ENCODE results near the gene DNAJC4. TPM values are rescaled to one million over a fixed set of nuclear protein-coding genes. Genes with fewer than 3 reads are reported as not detected.

Gene DNAJC4
- polyA plus RNA-seq, 3 donors: 25.5 to 78.9 (median 32.5) TPM

- peak overlapping the region in 1 of 3 experiments; percentile 98 for H3K4me3 ChIP-seq (replicated peaks in 1 of 3; ENCODE audit: low read depth in 2 of 3, low read length in 3 of 3)
- H3K4me2 ChIP-seq (replicated peaks; ENCODE audit: extremely low read depth, low read length, poor library complexity, severe bottlenecking): peak overlapping the region; percentile 94
- peaks cover 52 to 59% of the 10 kb centered on the region in 2 donors for H3K36me3 Mint-ChIP-seq
- peaks cover 70% of the 10 kb centered on the region for H3K79me2 ChIP-seq (ENCODE audit: insufficient read depth, low read length)
- WGBS (ENCODE audit: insufficient coverage): 72% methylated on average over 18 of the region's 18 CpGs
- peak overlapping the region; percentile 42 to 98 for H3K4me3 Mint-ChIP-seq
- peaks cover 0 to 1% (median 0%) of the 10 kb centered on the region in 7 donors for H3K9me3 Mint-ChIP-seq
- peak overlapping the region; percentile 97 for H3K9ac ChIP-seq (ENCODE audit: insufficient read depth, low read length, poor library complexity, severe bottlenecking)
- DNase-seq: peak in 1 of 3 donors; percentile 9
- peaks cover 55% of the 10 kb centered on the region in 2 donors for H3K36me3 ChIP-seq (replicated peaks in 1 of 2; ENCODE audit: control insufficient read depth in 1 of 2, insufficient read depth in 2 of 2, low read length in 2 of 2)
- peaks cover 43 to 53% of the 10 kb centered on the region in 2 donors for H3K4me1 ChIP-seq (ENCODE audit: control insufficient read depth in 1 of 2, insufficient read depth in 2 of 2, low read length in 2 of 2)
- peaks cover 68% of the 10 kb centered on the region for H4K20me1 ChIP-seq (ENCODE audit: insufficient read depth, low read length)
- H2AFZ ChIP-seq (ENCODE audit: insufficient read depth, low read depth, low read length, poor library complexity, severe bottlenecking): no peak overlapping the region
- TF ChIP-seq, protein P1, sequence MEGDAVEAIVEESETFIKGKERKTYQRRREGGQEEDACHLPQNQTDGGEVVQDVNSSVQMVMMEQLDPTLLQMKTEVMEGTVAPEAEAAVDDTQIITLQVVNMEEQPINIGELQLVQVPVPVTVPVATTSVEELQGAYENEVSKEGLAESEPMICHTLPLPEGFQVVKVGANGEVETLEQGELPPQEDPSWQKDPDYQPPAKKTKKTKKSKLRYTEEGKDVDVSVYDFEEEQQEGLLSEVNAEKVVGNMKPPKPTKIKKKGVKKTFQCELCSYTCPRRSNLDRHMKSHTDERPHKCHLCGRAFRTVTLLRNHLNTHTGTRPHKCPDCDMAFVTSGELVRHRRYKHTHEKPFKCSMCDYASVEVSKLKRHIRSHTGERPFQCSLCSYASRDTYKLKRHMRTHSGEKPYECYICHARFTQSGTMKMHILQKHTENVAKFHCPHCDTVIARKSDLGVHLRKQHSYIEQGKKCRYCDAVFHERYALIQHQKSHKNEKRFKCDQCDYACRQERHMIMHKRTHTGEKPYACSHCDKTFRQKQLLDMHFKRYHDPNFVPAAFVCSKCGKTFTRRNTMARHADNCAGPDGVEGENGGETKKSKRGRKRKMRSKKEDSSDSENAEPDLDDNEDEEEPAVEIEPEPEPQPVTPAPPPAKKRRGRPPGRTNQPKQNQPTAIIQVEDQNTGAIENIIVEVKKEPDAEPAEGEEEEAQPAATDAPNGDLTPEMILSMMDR (IDR thresholded peaks at IDR 0.05): no peak
- intact Hi-C loops (cut with micrococcal nuclease): loop anchor here (5.0 kb wide), 1 partner anchor 33 kb away; the partner anchor contains the start of gene FKBP2 (in 2 of the 2)
- no peaks in the 10 kb centered on the region for H3K27me3 ChIP-seq (ENCODE audit: control insufficient read depth in 2 of 2, insufficient read depth in 2 of 2, low read length in 2 of 2)
- peak overlapping the region; percentile 98 to 99 for H3K27ac ChIP-seq (ENCODE audit: low read depth in 1 of 2, low read length in 2 of 2)
- peaks cover 48% of the 10 kb centered on the region for H3K4me1 Mint-ChIP-seq
- H3K27me3 Mint-ChIP-seq (ENCODE audit: low read depth in 3 of 3): peaks cover 0 to 2% (median 0%) of the 10 kb centered on the region in 3 donors
- no peaks in the 10 kb centered on the region for H3K9me3 ChIP-seq (replicated peaks in 1 of 2; ENCODE audit: control insufficient read depth in 1 of 2, insufficient read depth in 1 of 2, low read length in 2 of 2)
- peak overlapping the region; percentile 88 to 99 (median 98) for H3K27ac Mint-ChIP-seq
These were observed 21.4 kb upstream of the DNAJC4 start for GRCh38 chr11:64208796-64209562.

DNA sequence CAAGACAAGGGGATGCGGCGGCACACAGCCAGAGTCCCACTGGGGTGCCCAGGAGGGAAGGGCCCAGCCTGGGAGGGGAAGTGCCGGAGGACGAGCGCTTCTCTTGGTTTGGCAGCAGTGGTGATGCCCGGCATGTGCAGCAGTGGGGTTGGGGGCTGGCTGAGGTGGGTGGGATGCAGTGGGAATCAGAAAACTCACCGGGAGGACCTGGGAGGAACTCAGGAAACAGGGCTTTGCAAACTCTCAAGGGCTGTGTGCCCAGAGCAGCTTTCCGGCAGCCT lies 20.8 kb upstream of the DNAJC4 start:
- intact Hi-C loops (cut with micrococcal nuclease): loop anchor here (5.0 kb wide), 1 partner anchor 33 kb away; the partner anchor contains the start of gene FKBP2 (in 2 of the 2)
- WGBS (ENCODE audit: insufficient coverage): 82% methylated on average over 5 of the region's 8 CpGs
- Histone ChIP-seq H3K4me1 (ENCODE audit: control insufficient read depth in 1 of 2, insufficient read depth in 2 of 2, low read length in 2 of 2) (peaks cover 39 to 48% of the 10 kb centered on the region in 2 donors), H3K9ac (ENCODE audit: insufficient read depth, low read length, poor library complexity, severe bottlenecking) (no peak overlapping the region), H3K4me3 (replicated peaks in 1 of 3; ENCODE audit: low read depth in 2 of 3, low read length in 3 of 3) (peak overlapping the region in 1 of 3 experiments; percentile 98), H3K27ac (ENCODE audit: low read depth in 1 of 2, low read length in 2 of 2) (peak overlapping the region; percentile 98 to 99), H3K36me3 (replicated peaks in 1 of 2; ENCODE audit: control insufficient read depth in 1 of 2, insufficient read depth in 2 of 2, low read length in 2 of 2) (peaks cover 53 to 57% of the 10 kb centered on the region in 2 donors), H2AFZ (ENCODE audit: insufficient read depth, low read depth, low read length, poor library complexity, severe bottlenecking) (no peak overlapping the region), H3K27me3 (ENCODE audit: control insufficient read depth in 2 of 2, insufficient read depth in 2 of 2, low read length in 2 of 2) (no peaks in the 10 kb centered on the region), H3K4me2 (replicated peaks; ENCODE audit: extremely low read depth, low read length, poor library complexity, severe bottlenecking) (no peak overlapping the region), H3K9me3 (replicated peaks in 1 of 2; ENCODE audit: control insufficient read depth in 1 of 2, insufficient read depth in 1 of 2, low read length in 2 of 2) (no peaks in the 10 kb centered on the region), H3K79me2 (ENCODE audit: insufficient read depth, low read length) (peaks cover 72% of the 10 kb centered on the region), H4K20me1 (ENCODE audit: insufficient read depth, low read length) (peaks cover 73% of the 10 kb centered on the region)
- H3K36me3 Mint-ChIP-seq: peaks cover 51 to 59% of the 10 kb centered on the region in 2 donors
- H3K4me1 Mint-ChIP-seq: peaks cover 43% of the 10 kb centered on the region
- peak overlapping the region in 1 of 2 donors; percentile 98 for H3K4me3 Mint-ChIP-seq
- H3K27me3 Mint-ChIP-seq (ENCODE audit: low read depth in 3 of 3): peaks cover 0 to 2% (median 0%) of the 10 kb centered on the region in 3 donors
- H3K27ac Mint-ChIP-seq: peak overlapping the region; percentile 13 to 99 (median 98)
- peaks cover 0 to 1% (median 0%) of the 10 kb centered on the region in 7 donors for H3K9me3 Mint-ChIP-seq
- DNase-seq: no peak
- TF ChIP-seq, protein P1 (IDR thresholded peaks at IDR 0.05): no peak
